Activated naive CD8-positive, alpha-beta T cell treated with anti-CD3 and anti-CD28 coated beads, Interleukin-2, amount 10 ng/mL, durations not matched to agents 7 days and 5 days (primary cell): ENCODE data around the gene KRTAP5-4. TPM values are rescaled to one million over a fixed set of nuclear protein-coding genes. Genes with fewer than 3 reads are reported as not detected.
"Not testable (repeated sequence)": the region's sequence is repeated elsewhere in the genome, so short reads cannot be mapped to it uniquely, and the experiment has no call there.

ENCODE experiments used
- ATAC-seq: fragments of 150-1000 bp; cut with Tn5 transposase; one replicate; pipeline ENCODE4 v1.10.0; 2021; ENCODE audit warnings: low read depth, moderate library complexity
- POLR2A ChIA-PET: fragments of 350-600 bp; sonication (Branson Sonifier 250); formaldehyde crosslinking; loops from one replicate; lab custom pipeline; 2021; ENCODE audit warnings: antibody characterized with exemption; lab: Charles Lee
- DNase-seq: peaks from one replicate; pipeline ENCODE4 v3.0.0; 2021
- H3K27ac Mint-ChIP-seq: one replicate; pipeline ENCODE4 v1.8.0; 2022; ENCODE audit warnings: mild to moderate bottlenecking, mixed read lengths
- H3K27me3 Mint-ChIP-seq: one replicate; pipeline ENCODE4 v1.8.0; 2022; ENCODE audit warnings: mild to moderate bottlenecking, moderate library complexity, mixed read lengths
- H3K36me3 Mint-ChIP-seq: one replicate; pipeline ENCODE4 v1.8.0; 2021; ENCODE audit warnings: mild to moderate bottlenecking, mixed read lengths
- H3K4me1 Mint-ChIP-seq: one replicate; pipeline ENCODE4 v1.8.0; 2021; ENCODE audit warnings: mixed read lengths
- H3K4me3 Mint-ChIP-seq: one replicate; pipeline ENCODE4 v1.8.0; 2022; ENCODE audit warnings: mild to moderate bottlenecking, moderate library complexity, mixed read lengths
- H3K9me3 Mint-ChIP-seq: one replicate; pipeline ENCODE4 v1.8.0; 2021; ENCODE audit warnings: mixed read lengths
- total RNA-seq, 2 experiments: library from RNA; stranded (reverse); gene quantifications; one replicate each; pipeline ENCODE4 v1.2.3, GENCODE V29; 2021

The KRTAP5-4 gene
- total RNA-seq: not detected

DNA sequence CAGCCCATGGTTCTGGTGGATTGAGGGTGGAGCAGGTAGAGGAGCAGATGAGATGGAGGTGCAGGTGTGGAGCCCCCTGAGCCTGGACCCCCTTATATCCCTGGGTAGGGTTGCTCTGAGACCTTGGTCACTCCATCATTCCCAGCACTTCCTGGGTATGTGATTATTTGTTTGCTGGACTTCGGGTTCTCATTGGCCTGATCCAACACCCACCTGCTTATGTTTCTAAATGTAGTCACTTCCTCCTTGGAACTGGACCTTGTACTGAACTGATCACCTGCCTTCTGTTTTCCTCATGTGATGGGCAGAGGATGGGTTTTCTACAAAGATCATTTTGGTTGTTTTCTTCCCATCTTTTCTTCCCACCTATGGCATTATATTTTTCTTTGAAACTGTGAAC, at the start of gene KRTAP5-4:
TSS of gene KRTAP5-4 (minus strand) at position 53 of the 400 bp plus-strand sequence. CDS start at position 8, 45 bp downstream.
- DNase-seq (no peak), ATAC-seq (no peak)
- H3K36me3 Mint-ChIP-seq: no peaks in the 10 kb centered on the region
- H3K27ac Mint-ChIP-seq: no peak within 1 kb of the TSS
- no peak within 1 kb of the TSS for H3K4me3 Mint-ChIP-seq
- H3K9me3 Mint-ChIP-seq: no peaks in the 10 kb centered on the region
- POLR2A ChIA-PET: no interaction called here
- H3K4me1 Mint-ChIP-seq: peaks cover 2% of the 10 kb centered on the region
- peaks cover 14% of the 10 kb centered on the region for H3K27me3 Mint-ChIP-seq

DNA sequence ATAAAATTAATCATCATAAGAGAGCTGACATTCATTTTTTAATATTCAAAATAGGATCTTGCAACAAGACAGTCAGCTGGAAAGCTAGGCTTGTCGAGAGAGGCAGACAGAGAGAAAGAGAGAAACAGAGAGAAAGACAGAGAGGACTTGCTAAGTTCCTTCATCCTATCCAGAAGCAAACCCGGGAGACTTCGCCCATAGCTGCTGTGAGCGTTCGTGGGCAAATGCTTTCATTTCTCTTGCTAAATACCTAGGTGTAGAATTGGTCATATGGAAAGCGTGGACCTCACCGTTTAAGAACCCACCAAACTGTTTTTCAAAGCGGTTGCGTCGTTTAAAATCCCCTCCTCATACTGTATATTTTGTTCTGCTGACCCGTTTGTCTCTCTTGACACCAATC, 49.7 kb upstream of the KRTAP5-4 start:
- POLR2A ChIA-PET: no interaction called here
- DNase-seq (no peak), ATAC-seq (no peak)
- no peak overlapping the region for H3K27ac Mint-ChIP-seq
- peaks cover 2% of the 10 kb centered on the region for H3K9me3 Mint-ChIP-seq
- H3K36me3 Mint-ChIP-seq: no peaks in the 10 kb centered on the region
- H3K4me1 Mint-ChIP-seq: no peaks in the 10 kb centered on the region
- H3K27me3 Mint-ChIP-seq: peaks cover 46% of the 10 kb centered on the region
- no peak overlapping the region for H3K4me3 Mint-ChIP-seq

- Mint-ChIP-seq H3K4me3 (no peak overlapping the region), H3K27ac (peak overlapping the region; percentile 60), H3K27me3 (peaks cover 40% of the 10 kb centered on the region), H3K36me3 (no peaks in the 10 kb centered on the region), H3K9me3 (peaks cover 2% of the 10 kb centered on the region), H3K4me1 (no peaks in the 10 kb centered on the region)
- ATAC-seq (no peak), DNase-seq (no peak)
- POLR2A ChIA-PET: no interaction called here
These were observed 49.0 kb upstream of the KRTAP5-4 start for GRCh38 chr11:1670905-1671371.

DNA sequence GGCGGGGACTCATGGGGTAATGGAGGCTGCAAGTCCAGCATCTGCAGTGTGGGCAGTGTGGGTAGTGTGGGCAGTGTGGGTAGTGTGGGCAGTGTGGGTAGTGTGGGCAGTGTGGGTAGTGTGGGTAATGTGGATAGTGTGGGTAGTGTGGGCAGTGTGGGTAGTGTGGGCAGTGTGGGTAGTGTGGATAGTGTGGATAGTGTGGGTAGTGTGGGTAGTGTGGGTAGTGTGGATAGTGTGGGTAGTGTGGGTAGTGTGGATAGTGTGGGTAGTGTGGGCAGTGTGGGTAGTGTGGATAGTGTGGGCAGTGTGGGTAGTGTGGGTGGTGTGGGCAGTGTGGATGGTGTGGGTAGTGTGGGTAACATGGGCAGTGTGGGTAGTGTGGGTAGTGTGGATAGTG, 48.5 kb upstream of the KRTAP5-4 start:
- Mint-ChIP-seq H3K27ac (peak overlapping the region; percentile 60), H3K27me3 (peaks cover 35% of the 10 kb centered on the region)
- H3K36me3 Mint-ChIP-seq, H3K4me3 Mint-ChIP-seq, H3K9me3 Mint-ChIP-seq, POLR2A ChIA-PET, ATAC-seq, DNase-seq, H3K4me1 Mint-ChIP-seq: not testable (repeated sequence)

DNA sequence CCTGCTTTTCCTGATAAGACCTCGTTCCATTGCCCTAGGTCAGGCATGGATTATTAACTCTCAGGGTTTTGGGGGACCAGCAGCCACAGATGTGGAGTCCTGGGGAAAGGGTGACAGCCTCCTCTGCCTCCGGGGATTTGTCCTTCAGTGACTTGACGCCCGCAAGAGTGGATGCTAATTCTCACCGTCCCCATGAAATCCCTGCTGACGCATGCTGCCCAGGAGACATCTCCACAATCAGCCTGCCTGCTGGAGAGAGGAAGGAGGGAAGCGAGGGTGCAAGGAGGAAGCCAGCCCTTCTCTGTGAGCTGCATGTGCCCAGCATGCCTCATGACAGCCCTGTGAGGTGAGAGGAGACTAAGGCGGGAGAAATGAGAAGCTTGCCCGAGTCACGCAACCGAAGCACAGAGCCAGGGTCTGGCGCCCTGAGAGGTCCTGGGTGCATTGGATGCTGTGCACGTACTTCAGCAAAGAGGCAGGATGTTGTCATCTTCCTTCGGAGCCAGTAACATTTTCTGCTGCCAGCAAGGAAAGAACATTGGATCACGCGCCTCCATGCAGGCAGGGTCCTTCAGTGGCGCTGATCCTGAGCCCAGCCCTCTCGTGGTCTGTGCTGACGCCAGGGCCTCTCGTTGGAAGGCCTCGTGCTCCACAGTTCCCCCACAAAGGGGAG, 47.7 kb upstream of the KRTAP5-4 start:
- POLR2A ChIA-PET: no interaction called here
- Mint-ChIP-seq H3K9me3 (peaks cover 2% of the 10 kb centered on the region), H3K27ac (peak overlapping the region; percentile 56), H3K4me3 (no peak overlapping the region), H3K27me3 (peaks cover 29% of the 10 kb centered on the region), H3K36me3 (no peaks in the 10 kb centered on the region), H3K4me1 (no peaks in the 10 kb centered on the region)
- ATAC-seq (no peak), DNase-seq (no peak)

DNA sequence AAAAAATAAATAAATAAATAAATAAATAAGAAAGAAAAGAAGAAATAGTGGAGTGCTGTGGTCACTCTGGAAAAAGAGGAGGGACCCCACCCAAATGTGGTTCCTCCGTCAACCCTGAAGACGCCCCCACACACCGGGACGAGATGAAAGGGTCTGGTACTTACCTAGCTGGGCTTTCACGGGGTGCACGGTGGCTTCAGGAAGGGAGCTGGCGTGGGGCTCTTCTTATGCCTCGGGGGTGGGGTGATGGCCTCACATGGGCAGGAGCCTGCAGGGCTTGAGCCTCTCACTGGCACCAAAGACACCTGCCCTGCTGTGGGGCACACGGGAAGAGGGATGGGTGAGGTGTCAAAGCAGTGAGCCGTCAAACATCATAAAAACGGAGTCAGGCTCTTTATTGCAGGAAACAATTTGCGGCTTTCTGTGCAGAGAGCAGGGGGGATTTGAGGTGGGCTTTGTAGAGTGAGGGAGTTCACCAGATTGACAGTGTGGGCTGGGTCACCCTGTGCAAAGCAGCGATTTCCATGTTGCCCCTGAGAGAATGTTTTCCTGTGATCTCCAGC, 47.1 kb upstream of the KRTAP5-4 start:
- H3K4me3 Mint-ChIP-seq: no peak overlapping the region
- no peaks in the 10 kb centered on the region for H3K36me3 Mint-ChIP-seq
- no peak for DNase-seq
- no peaks in the 10 kb centered on the region for H3K4me1 Mint-ChIP-seq
- no peak overlapping the region for H3K27ac Mint-ChIP-seq
- POLR2A ChIA-PET: no interaction called here
- peaks cover 2% of the 10 kb centered on the region for H3K9me3 Mint-ChIP-seq
- ATAC-seq: no peak
- H3K27me3 Mint-ChIP-seq: peaks cover 23% of the 10 kb centered on the region

DNA sequence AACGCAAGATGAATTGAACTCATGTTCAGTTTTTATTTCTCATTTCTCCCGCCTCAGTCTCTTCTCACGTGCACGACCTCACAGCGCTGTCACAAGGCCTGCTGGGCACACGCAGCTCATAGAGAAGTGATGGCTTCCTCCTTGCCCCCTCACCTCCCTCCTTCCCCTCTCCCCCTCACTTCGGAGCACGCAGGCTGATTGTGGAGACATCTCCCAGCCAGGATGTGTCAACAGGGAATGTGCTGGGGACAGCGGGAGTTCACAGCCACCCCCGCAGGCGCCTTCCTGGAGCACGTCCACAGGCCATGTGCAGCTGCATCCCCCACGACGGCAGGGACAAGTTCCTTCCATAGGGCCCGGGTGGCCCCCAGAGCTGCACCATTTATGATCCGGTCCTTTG, 46.0 kb upstream of the KRTAP5-4 start:
- Mint-ChIP-seq H3K36me3 (no peaks in the 10 kb centered on the region), H3K4me1 (no peaks in the 10 kb centered on the region), H3K4me3 (no peak overlapping the region), H3K9me3 (peaks cover 2% of the 10 kb centered on the region), H3K27ac (no peak overlapping the region), H3K27me3 (peaks cover 20% of the 10 kb centered on the region)
- ATAC-seq (no peak), DNase-seq (no peak)
- POLR2A ChIA-PET: no interaction called here

DNA sequence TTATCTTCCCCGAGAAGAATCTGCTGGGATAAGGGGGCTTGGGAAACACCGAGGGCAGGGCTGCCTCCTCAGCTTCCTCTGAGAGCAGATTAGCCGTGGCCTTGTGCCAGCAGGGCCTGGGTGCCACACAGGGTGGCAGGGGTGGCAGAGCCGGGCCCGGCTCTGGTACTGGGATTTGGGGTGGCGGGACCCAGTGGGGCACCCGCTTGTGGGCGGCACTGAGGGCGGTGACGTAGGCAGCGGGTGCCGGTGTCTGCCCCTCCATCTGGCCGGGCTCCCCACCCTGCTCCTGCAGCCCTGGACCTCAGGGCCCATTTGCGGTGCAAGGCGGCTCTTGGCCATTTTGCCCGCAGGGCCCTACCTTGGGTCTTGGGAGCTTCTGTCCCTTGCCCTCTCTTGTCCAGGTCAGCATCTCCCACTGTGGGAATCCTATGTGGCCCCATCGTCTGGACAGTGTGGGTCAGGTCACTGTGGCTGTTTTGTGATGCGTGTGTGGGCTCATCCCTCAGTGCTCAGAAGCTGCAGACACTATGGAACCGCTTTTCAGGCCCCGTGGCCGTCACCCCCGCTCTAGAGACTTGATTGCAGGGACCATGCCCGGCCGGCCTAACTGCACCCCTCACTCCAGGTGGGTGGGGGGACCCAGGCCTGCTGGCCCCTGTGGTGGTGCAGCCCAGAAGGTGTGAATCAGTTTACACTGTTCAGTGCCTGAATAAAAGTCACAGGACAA, 45.3 kb upstream of the KRTAP5-4 start:
- POLR2A ChIA-PET: no interaction called here
- DNase-seq: no peak
- peaks cover 20% of the 10 kb centered on the region for H3K27me3 Mint-ChIP-seq
- no peaks in the 10 kb centered on the region for H3K36me3 Mint-ChIP-seq
- no peak for ATAC-seq
- H3K4me1 Mint-ChIP-seq: no peaks in the 10 kb centered on the region
- peaks cover 2% of the 10 kb centered on the region for H3K9me3 Mint-ChIP-seq
- no peak overlapping the region for H3K27ac Mint-ChIP-seq
- H3K4me3 Mint-ChIP-seq: no peak overlapping the region

GRCh38 chr11:1665313-1665712, 43.4 kb upstream of the KRTAP5-4 start:
- POLR2A ChIA-PET: no interaction called here
- H3K4me3 Mint-ChIP-seq: no peak overlapping the region
- H3K4me1 Mint-ChIP-seq: no peaks in the 10 kb centered on the region
- DNase-seq (no peak), ATAC-seq (no peak)
- peaks cover 24% of the 10 kb centered on the region for H3K27me3 Mint-ChIP-seq
- no peaks in the 10 kb centered on the region for H3K36me3 Mint-ChIP-seq
- no peaks in the 10 kb centered on the region for H3K9me3 Mint-ChIP-seq
- H3K27ac Mint-ChIP-seq: no peak overlapping the region

DNA sequence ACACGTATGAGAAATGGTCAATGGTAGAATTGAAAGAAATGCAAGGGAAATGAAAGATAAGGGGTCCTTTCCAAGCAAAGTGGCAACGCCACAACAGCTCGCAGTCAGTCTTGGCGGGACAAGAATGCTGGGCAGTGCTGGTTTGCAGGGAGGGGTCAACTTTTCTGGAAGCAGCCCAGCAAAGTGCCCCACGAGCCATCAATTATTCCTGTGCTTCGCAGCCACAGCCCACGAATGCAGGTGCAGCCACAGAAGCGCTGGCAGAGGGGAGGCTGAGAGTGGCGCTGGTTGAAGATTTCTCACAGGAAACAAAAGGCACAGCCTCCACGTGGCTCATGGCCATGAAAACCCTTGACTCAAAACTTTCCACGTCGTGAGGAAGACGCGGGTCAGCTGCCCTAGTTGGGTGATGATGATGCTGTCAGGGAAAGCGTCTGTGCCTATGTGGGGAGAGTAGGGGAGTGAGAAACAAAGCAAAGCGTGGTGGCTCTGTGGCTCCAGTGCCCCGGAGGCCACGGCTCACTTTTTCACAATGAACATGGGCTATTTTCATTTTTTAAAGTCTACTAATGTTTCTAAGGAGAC, 40.9 kb upstream of the KRTAP5-4 start:
- H3K27ac Mint-ChIP-seq, ATAC-seq, H3K36me3 Mint-ChIP-seq, H3K4me3 Mint-ChIP-seq, H3K9me3 Mint-ChIP-seq, POLR2A ChIA-PET, H3K4me1 Mint-ChIP-seq, DNase-seq: not testable (repeated sequence)
- H3K27me3 Mint-ChIP-seq: peaks cover 22% of the 10 kb centered on the region

GRCh38 chr11:1661454-1662269, 39.7 kb upstream of the KRTAP5-4 start:
- H3K4me3 Mint-ChIP-seq, ATAC-seq, H3K4me1 Mint-ChIP-seq, H3K9me3 Mint-ChIP-seq, H3K36me3 Mint-ChIP-seq, POLR2A ChIA-PET, H3K27ac Mint-ChIP-seq: not testable (repeated sequence)
- peak; percentile 5 for DNase-seq
- H3K27me3 Mint-ChIP-seq: peaks cover 22% of the 10 kb centered on the region

DNA sequence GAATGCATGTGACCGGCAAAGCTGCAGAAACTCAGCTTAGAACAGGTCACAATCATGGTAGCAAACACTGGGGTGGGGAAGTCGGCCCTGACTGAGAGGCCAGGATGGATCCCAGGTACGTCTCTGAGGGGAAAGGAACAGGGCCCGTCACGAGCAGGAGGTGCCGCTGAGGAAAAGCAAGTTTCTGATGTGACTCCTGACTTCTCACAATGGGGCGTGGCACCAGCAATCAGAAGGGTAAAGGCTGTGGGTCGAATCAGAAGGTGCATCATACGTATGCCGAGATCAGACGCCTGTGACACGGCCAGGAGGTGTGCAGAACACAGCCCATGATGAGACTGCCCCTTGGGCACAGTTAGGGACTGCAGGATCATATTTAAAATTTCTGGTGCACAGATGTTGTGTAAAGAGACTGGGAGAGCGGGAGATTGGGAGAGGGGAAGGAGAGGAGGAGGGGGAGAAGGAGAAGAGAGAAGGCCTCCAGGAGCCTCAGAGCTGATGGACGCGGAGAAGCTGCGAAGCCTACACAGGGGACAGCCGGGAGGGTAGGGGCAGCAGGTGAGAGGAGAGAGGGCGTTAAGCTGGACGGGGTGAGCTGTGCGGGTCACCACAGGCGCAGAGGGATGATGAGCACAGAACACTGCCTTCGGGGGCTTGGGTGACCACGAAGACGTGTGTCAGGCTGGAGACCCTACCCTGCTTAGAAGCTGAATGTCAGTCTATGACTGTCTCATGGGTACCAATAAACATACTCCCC, 38.4 kb upstream of the KRTAP5-4 start:
- ATAC-seq: no peak

More for the DNA sequence above, 38.4 kb upstream of the KRTAP5-4 start:
- Mint-ChIP-seq H3K36me3 (no peaks in the 10 kb centered on the region), H3K9me3 (no peaks in the 10 kb centered on the region), H3K4me1 (peaks cover 3% of the 10 kb centered on the region), H3K4me3 (no peak overlapping the region), H3K27me3 (peaks cover 22% of the 10 kb centered on the region), H3K27ac (no peak overlapping the region)
- peak; percentile 20 for DNase-seq
- POLR2A ChIA-PET: no interaction called here
